GM12892 (cell line): ENCODE data around the gene TOM1L1.

Experiments used
- POLR2A ChIP-seq: IDR thresholded peaks from 2 replicates; pipeline ENCODE4 v1.6.1; 2011; ENCODE audit warnings: low read depth, low read length, control low read depth
- TAF1 ChIP-seq: IDR thresholded peaks from 2 replicates; pipeline ENCODE4 v1.6.1; 2011; ENCODE audit warnings: low read depth, mild to moderate bottlenecking, control low read depth, low read length, borderline replicate concordance

DNA sequence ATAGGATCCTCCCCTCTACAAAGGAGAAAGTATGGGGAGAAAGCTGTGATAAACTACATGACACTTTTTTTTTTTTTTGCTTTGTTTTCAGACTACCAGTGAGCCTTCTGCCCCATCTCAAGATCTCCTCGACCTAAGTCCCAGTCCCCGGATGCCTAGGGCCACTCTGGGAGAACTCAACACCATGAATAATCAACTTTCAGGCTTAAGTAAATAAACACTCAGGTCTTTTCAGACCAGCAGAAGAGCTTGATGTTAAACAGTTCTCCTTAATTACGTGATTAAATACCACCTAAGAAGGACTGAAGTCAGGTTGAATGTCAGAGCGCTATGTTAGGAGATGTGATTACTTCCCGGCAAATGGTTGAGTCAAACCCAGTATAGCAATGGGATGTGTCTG lies 36.4 kb downstream of the TOM1L1 start:
- TF ChIP-seq POLR2A (no peak), TAF1 (no peak)
